Choroid plexus epithelial cell (primary cell): ENCODE measurements around the gene YPEL4.

Experiments
- DNase-seq: peaks from one replicate; pipeline ENCODE4 v3.0.0-alpha.2; 2010; ENCODE audit warnings: low read depth
- H3K4me3 ChIP-seq: 2 replicates; pipeline ENCODE4 v1.5.1; 2011; ENCODE audit warnings: low read depth, mild to moderate bottlenecking, control low read depth, low read length, moderate library complexity
- TF ChIP-seq, protein P1 (sequence below): conservative IDR thresholded peaks from 2 replicates; pipeline ENCODE4 v1.5.1; 2011; ENCODE audit warnings: low read depth, mild to moderate bottlenecking, control low read depth, inconsistent platforms, low read length, moderate library complexity

The YPEL4 gene

DNA sequence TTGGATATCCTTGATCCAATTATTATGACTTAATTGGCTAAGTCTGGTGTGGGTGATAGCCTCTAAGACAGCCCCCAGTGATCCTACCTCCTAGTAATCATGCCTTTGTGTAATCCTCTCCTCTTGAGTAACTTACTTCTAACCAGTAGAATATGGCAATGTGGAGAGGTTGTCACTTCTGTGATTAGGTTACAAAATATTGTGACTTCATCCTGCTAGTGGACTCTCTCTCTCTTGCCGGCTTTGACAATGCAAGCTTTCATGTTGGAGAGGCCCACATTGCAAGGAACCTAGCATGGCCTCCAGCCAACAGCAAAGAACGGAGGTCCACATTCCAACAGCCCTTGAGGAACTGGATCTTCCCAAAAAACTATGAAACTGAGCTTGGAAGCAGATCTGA is 19.5 kb downstream of the YPEL4 start:
- DNase-seq, result no peak
- TF ChIP-seq, protein P1, sequence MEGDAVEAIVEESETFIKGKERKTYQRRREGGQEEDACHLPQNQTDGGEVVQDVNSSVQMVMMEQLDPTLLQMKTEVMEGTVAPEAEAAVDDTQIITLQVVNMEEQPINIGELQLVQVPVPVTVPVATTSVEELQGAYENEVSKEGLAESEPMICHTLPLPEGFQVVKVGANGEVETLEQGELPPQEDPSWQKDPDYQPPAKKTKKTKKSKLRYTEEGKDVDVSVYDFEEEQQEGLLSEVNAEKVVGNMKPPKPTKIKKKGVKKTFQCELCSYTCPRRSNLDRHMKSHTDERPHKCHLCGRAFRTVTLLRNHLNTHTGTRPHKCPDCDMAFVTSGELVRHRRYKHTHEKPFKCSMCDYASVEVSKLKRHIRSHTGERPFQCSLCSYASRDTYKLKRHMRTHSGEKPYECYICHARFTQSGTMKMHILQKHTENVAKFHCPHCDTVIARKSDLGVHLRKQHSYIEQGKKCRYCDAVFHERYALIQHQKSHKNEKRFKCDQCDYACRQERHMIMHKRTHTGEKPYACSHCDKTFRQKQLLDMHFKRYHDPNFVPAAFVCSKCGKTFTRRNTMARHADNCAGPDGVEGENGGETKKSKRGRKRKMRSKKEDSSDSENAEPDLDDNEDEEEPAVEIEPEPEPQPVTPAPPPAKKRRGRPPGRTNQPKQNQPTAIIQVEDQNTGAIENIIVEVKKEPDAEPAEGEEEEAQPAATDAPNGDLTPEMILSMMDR, result no peak
- no peak overlapping the region for H3K4me3 ChIP-seq

DNA sequence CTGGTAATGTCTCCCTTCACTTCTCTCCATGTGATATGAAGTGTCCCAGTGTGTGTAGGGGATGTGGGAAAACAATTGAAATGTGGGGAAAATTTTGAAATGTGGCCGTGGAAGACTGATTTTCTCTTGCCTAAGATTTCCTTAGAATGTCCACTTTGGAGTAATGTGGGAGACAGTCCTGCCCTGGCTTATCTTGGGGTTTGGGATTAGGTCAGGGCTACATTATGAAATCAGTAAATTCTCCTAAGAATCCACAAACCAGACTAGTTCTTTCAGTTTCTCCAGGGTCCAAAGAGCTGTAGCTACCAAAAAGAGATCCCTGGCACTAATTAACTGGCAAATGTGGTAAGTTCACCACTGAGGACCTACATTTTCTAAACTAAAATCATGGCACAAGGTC is 22.8 kb downstream of the YPEL4 start:
- TF ChIP-seq, protein P1, result no peak

DNA sequence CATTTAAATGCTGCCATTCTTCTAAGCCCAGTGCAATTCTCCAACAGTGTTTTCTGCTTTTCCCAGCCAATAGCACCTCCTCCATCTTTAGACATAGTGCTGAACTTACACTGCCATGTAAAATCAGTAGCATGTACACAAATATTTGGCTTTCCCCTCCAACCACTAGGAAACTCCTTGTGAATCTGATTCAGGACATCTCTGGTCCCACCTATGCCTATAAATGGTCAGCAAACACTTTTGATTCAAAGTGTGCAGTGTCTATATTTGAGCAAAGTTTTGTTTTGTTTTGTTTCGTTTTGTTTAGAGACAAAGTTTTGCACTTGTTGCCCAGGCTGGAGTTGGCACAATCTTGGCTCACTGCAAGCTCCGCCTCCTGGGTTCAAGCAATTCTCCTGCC is 24.8 kb downstream of the YPEL4 start:
- DNase-seq, result no peak
- no peak overlapping the region for H3K4me3 ChIP-seq
- TF ChIP-seq, protein P1, result no peak

More for the DNA sequence above, 22.8 kb downstream of the YPEL4 start:
- H3K4me3 ChIP-seq, result no peak overlapping the region
- DNase-seq, result no peak

DNA sequence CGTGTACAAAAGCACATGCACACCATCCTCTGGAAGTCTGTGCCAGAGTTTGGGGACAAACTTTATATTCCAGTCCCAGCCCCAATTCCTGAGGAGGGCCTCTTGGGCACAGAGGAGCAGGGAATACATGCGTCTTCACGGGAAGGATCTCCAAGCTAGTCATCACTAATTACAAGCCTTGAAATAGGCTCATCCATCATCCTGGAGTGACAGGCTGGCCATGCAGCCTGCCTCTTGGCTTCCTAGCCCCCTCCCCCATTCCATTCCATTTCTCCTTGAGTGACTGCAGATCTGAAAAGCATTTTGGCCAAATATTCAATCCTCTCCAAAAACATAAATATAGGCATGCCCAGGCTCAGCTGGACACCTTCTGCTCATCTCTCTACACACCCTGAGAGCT is 27.4 kb downstream of the YPEL4 start:
- no peak overlapping the region for H3K4me3 ChIP-seq
- TF ChIP-seq, protein P1, result no peak
- DNase-seq, result no peak

DNA sequence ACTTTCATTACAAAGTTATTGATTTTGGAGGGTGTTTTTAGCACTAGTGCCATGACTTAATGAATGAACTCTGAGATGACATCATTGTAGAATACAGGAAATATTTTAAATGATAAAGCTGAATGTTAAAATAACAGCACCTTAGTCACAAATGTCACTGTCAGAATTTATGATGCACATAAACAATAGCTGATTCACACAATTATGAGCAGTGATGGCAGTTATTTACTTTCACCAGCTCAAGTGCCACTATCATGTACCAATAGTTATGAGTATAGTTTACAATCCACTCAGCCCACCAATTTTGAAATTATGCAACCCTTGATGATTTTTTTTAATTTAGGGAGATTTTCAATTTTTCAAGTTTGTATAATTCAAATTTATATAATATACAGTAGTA is 29.2 kb downstream of the YPEL4 start:
- TF ChIP-seq, protein P1, result no peak
- DNase-seq, result no peak
- no peak overlapping the region for H3K4me3 ChIP-seq

DNA sequence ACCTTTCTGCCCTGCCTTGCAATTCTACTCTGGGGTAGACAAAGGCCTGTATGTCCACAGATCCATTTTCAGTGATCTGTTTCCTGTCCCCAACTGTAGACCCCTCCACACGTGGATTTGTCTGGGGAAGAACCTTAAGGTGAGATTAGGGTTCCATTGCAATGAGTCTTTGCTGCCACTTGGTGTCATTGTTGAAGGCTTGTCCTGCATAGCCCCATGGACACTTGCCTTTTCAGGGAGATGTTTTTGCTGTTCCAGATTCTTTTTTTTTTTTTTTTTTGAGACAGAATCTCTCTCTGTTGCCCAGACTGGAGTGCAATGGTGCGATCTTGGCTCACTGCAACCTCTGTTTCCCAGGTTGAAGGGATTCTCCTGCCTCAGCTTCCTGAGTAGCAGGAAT is 30.4 kb downstream of the YPEL4 start:
- no peak for DNase-seq
- H3K4me3 ChIP-seq, result no peak overlapping the region
- TF ChIP-seq, protein P1, result peak; percentile 31

DNA sequence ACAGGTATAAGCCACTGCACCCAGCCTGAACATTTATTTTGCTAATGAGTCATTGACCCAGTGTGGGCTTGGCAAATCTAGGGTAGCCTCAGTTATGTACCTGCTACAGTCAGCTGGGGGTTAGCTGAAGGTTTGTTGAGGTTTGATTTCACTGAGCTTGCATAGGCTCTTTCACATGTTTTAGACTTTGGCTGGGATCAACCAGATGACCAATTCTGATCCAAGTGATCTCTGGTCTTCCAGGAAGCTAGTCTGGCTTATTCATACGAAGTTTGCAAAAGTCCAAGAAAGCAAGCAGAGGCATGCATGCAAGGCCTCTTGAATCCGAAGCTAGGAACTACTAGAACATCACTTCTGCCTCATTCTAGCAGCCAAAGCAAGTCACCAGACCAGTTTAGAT is 31.3 kb downstream of the YPEL4 start:
- H3K4me3 ChIP-seq, result no peak overlapping the region
- TF ChIP-seq, protein P1, result no peak
- DNase-seq, result no peak
